ENCODE data around the gene STK32C. TPM values are rescaled to one million over a fixed set of nuclear protein-coding genes. Genes with fewer than 3 reads are reported as not detected.

Gene STK32C
- total RNA-seq, 2 donors from 2014 or later, result 8.4 to 9.9 TPM

DNA sequence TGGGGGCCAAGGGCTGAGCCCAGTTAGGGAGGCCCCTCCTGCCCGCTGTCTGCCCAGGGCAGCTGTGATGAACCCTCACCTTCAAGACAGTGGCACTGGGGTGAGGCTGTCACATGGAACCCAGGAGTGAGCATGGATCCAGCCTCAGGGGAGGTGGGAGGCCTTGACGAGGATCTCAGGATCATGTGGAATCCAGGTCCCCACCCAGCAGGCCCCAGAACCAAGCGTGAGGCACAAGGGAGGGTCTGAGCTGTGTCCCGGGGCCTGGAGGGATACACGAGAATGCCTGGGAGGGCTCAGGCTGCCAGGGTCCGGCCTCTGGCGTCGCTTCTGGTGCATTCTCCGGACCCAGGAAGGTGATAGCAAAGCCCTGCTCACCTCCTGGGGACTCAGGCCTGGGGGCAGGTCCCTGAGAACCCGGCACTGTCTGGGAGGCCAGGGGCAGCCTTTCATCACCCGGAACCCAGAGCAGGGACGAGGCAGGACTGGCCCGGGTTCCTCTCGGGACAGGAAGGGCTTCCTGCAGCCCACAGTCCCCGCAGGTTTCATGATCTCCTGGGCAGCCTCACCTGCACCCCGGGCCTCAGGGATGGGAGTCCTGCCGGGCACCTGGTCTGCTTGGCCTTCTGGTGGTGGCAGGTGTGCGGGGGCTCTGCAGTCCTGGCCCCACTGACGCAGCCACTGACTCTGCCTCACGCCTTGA, 103.5 kb downstream of the STK32C start:
- Histone ChIP-seq H3K4me1 (ENCODE audit: control insufficient read depth, insufficient read depth, low read length) (no peaks in the 10 kb centered on the region), H3K27ac (ENCODE audit: low read depth, low read length) (no peak overlapping the region), H3K9me3 (ENCODE audit: control insufficient read depth, low read length) (no peaks in the 10 kb centered on the region), H3K4me3 (ENCODE audit: low read length) (no peak overlapping the region), H3K9ac (ENCODE audit: extremely low read depth, low read length, poor library complexity, severe bottlenecking) (no peak overlapping the region), H3K27me3 (ENCODE audit: control insufficient read depth, insufficient read depth, low read length, poor library complexity, severe bottlenecking) (no peaks in the 10 kb centered on the region), H3K36me3 (ENCODE audit: control insufficient read depth, insufficient read depth, low read length) (no peaks in the 10 kb centered on the region)
- H3K27me3 Mint-ChIP-seq (ENCODE audit: insufficient read depth), result no peaks in the 10 kb centered on the region
- H3K9me3 Mint-ChIP-seq, result no peaks in the 10 kb centered on the region
- no peaks in the 10 kb centered on the region for H3K36me3 Mint-ChIP-seq (ENCODE audit: low read depth)
- H3K4me3 Mint-ChIP-seq, result no peak overlapping the region
- H3K27ac Mint-ChIP-seq, result no peak overlapping the region
- TF ChIP-seq, protein P1, sequence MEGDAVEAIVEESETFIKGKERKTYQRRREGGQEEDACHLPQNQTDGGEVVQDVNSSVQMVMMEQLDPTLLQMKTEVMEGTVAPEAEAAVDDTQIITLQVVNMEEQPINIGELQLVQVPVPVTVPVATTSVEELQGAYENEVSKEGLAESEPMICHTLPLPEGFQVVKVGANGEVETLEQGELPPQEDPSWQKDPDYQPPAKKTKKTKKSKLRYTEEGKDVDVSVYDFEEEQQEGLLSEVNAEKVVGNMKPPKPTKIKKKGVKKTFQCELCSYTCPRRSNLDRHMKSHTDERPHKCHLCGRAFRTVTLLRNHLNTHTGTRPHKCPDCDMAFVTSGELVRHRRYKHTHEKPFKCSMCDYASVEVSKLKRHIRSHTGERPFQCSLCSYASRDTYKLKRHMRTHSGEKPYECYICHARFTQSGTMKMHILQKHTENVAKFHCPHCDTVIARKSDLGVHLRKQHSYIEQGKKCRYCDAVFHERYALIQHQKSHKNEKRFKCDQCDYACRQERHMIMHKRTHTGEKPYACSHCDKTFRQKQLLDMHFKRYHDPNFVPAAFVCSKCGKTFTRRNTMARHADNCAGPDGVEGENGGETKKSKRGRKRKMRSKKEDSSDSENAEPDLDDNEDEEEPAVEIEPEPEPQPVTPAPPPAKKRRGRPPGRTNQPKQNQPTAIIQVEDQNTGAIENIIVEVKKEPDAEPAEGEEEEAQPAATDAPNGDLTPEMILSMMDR (conservative IDR thresholded peaks at IDR 0.05), result no peak
- 90 to 92% methylated on average over 13 to 20 of the region's 20 CpGs for WGBS, 2 experiments (ENCODE audit: insufficient coverage in 1 of 2, insufficient read length in 1 of 2)
- H3K4me1 Mint-ChIP-seq, result no peaks in the 10 kb centered on the region
- no peak for DNase-seq

DNA sequence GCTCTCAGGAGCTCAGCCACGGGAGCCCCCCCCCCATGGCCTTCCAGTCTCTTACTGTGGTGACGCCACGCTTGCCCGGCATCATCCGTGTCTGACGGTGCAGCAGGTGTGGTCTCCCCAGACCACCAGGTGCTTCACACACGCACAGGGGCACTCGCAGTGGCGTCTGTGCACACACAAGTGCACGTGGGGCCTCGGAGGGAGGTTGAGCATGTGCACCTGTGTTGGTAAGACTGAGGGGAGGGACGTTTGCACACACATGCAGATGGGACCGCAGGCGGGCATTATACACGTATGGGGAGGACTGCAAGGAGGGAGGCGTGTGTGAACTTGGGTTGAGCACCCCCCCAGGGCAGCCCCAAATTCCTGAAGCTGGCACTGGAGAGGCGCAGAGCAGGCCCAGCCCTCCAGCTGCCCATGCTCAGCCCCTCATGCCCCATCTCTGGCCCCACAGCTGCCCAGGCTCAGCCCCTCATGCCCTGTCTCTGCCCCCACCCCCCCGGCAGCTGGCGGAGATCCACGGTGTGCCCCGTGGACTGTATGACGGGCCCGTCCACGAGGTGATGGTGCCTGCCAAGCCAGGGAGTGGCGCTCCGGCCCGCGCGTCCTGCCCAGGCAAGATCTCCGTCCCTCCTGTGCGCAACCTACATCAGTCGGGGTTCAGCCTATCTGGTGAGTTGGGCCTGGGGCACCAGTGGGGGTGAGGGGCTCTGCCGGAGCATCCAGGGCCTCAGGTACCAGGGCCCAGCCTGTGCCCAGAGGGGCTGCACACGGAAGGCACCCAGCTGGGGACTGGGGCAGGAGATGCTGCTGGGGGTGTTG, 104.3 kb downstream of the STK32C start:
- no peaks in the 10 kb centered on the region for H3K27me3 Mint-ChIP-seq (ENCODE audit: insufficient read depth)
- Histone ChIP-seq H3K36me3 (ENCODE audit: control insufficient read depth, insufficient read depth, low read length) (no peaks in the 10 kb centered on the region), H3K9ac (ENCODE audit: extremely low read depth, low read length, poor library complexity, severe bottlenecking) (no peak overlapping the region), H3K27me3 (ENCODE audit: control insufficient read depth, insufficient read depth, low read length, poor library complexity, severe bottlenecking) (no peaks in the 10 kb centered on the region), H3K9me3 (ENCODE audit: control insufficient read depth, low read length) (no peaks in the 10 kb centered on the region), H3K27ac (ENCODE audit: low read depth, low read length) (no peak overlapping the region), H3K4me1 (ENCODE audit: control insufficient read depth, insufficient read depth, low read length) (no peaks in the 10 kb centered on the region), H3K4me3 (ENCODE audit: low read length) (no peak overlapping the region)
- no peaks in the 10 kb centered on the region for H3K36me3 Mint-ChIP-seq (ENCODE audit: low read depth)
- TF ChIP-seq, protein P1 (conservative IDR thresholded peaks at IDR 0.05), result no peak
- no peak overlapping the region for H3K4me3 Mint-ChIP-seq
- H3K4me1 Mint-ChIP-seq, result no peaks in the 10 kb centered on the region
- no peak overlapping the region for H3K27ac Mint-ChIP-seq
- WGBS, 2 experiments (ENCODE audit: insufficient coverage in 1 of 2, insufficient read length in 1 of 2), result 93% methylated on average over 17 to 34 of the region's 34 CpGs
- no peak for DNase-seq
- no peaks in the 10 kb centered on the region for H3K9me3 Mint-ChIP-seq

DNA sequence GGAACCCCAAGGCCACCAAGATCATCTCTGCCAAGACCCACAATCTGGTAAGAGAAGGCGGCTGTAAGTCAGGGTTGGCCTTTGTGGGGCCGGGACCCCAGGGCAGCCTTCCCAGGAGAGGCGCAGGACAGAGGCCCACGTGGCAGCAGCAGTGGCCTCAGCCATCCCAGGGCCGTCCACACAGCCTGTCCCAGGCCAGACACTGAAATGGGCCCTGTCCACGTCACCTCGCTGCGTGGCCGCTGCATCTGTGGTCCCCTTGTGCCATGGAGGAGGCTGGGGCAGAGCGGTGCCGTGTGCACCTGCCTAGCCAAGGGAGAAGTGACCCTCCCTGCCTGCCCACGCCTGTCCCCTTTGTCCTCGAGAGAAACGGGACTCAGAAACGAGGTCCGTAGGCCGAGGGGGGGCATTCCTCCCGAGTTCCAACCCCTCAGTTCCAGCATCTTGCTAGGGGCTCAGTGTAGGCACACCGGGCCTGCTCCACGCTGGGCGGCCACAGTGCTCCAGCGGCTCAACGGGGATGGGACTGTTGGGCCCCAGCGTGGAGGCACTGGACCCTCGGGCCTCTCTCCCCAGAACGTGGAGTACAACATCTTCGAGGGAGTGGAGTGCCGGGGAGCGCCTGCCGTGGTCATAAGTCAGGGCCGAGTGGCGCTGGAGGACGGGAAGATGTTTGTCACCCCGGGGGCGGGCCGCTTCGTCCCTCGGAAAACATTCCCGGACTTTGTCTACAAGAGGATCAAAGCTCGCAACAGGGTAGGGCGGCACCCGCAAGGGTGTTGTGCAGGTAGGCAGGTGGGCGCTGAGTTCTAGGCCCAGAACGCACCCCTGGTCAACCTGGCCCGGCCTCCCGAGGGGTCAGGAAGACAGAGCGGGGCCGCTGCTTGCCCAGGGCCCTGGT, 105.4 kb downstream of the STK32C start:
- WGBS, 2 experiments (ENCODE audit: insufficient coverage in 1 of 2, insufficient read length in 1 of 2), result 89 to 91% methylated on average over 27 to 48 of the region's 48 CpGs
- Histone ChIP-seq H3K27me3 (ENCODE audit: control insufficient read depth, insufficient read depth, low read length, poor library complexity, severe bottlenecking) (no peaks in the 10 kb centered on the region), H3K4me1 (ENCODE audit: control insufficient read depth, insufficient read depth, low read length) (no peaks in the 10 kb centered on the region), H3K27ac (ENCODE audit: low read depth, low read length) (no peak overlapping the region), H3K9me3 (ENCODE audit: control insufficient read depth, low read length) (no peaks in the 10 kb centered on the region), H3K4me3 (ENCODE audit: low read length) (no peak overlapping the region), H3K36me3 (ENCODE audit: control insufficient read depth, insufficient read depth, low read length) (no peaks in the 10 kb centered on the region), H3K9ac (ENCODE audit: extremely low read depth, low read length, poor library complexity, severe bottlenecking) (no peak overlapping the region)
- no peaks in the 10 kb centered on the region for H3K9me3 Mint-ChIP-seq
- TF ChIP-seq, protein P1 (conservative IDR thresholded peaks at IDR 0.05), result no peak
- H3K4me1 Mint-ChIP-seq, result no peaks in the 10 kb centered on the region
- no peaks in the 10 kb centered on the region for H3K27me3 Mint-ChIP-seq (ENCODE audit: insufficient read depth)
- no peak overlapping the region for H3K4me3 Mint-ChIP-seq
- DNase-seq, result no peak
- H3K27ac Mint-ChIP-seq, result no peak overlapping the region
- H3K36me3 Mint-ChIP-seq (ENCODE audit: low read depth), result no peaks in the 10 kb centered on the region

Measured in endodermal cell (in vitro differentiated cells).